ENCODE measurements around the gene ZBTB46.

DNA sequence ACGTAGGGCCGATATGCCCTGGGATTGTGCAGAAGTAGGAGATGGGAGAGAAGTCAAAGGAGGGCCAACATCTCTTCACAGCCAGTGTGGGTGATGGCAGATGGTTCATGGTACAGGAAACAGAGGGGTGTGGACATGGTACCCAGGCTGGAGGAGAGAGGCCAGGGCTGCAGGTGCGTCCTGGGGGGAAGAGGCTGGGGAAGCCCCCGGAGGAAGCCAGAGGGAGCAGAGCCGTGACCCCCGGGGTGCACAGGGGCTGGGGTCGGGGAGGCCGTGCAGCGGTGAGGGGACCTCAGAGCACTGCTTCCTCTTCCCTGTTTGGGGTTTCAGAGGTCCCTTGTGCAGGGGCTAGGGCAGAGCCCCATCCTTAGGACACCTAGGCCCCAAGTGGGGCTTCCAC is 11.2 kb upstream of the ZBTB46 start:
- TF ChIP-seq, protein P1, sequence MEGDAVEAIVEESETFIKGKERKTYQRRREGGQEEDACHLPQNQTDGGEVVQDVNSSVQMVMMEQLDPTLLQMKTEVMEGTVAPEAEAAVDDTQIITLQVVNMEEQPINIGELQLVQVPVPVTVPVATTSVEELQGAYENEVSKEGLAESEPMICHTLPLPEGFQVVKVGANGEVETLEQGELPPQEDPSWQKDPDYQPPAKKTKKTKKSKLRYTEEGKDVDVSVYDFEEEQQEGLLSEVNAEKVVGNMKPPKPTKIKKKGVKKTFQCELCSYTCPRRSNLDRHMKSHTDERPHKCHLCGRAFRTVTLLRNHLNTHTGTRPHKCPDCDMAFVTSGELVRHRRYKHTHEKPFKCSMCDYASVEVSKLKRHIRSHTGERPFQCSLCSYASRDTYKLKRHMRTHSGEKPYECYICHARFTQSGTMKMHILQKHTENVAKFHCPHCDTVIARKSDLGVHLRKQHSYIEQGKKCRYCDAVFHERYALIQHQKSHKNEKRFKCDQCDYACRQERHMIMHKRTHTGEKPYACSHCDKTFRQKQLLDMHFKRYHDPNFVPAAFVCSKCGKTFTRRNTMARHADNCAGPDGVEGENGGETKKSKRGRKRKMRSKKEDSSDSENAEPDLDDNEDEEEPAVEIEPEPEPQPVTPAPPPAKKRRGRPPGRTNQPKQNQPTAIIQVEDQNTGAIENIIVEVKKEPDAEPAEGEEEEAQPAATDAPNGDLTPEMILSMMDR (IDR thresholded peaks at IDR 0.05): no peak
- no peak for TF ChIP-seq POLR2A (IDR thresholded peaks at IDR 0.05)
- TF ChIP-seq POLR2AphosphoS5 (IDR thresholded peaks at IDR 0.05; ENCODE audit: insufficient read depth in 1 of 2, low read depth in 1 of 2): no peak

Data from vagina (tissue), 2 donors.